RWPE1 (cell line): ENCODE measurements around the gene AFDN.

Experiments used
- CTCF ChIA-PET: fragments of 350-600 bp; sonication (Branson Sonifier 250); formaldehyde crosslinking; extraction: SDS; loops from one replicate; lab custom pipeline; 2021; lab: Yijun Ruan, JAX
- POLR2A ChIA-PET: fragments of 400-600 bp; formaldehyde crosslinking; extraction: SDS; loops from one replicate; lab custom pipeline; 2020; ENCODE audit warnings: antibody characterized with exemption; ENCODE audit not compliant: low non-redundant PET; lab: Yijun Ruan, JAX
- DNase-seq: peaks from one replicate; pipeline ENCODE4 v3.0.0; 2012; ENCODE audit warnings: low spot score
- H3K27ac ChIP-seq: fragments of 450-650 bp; 2 replicates; pipeline ENCODE4 v1.5.1; 2017
- TF ChIP-seq, protein P1 (sequence below): fragments of 450-650 bp; conservative IDR thresholded peaks from 2 replicates; pipeline ENCODE4 v1.5.1; 2017; ENCODE audit warnings: low read depth, mild to moderate bottlenecking

AFDN gene

DNA sequence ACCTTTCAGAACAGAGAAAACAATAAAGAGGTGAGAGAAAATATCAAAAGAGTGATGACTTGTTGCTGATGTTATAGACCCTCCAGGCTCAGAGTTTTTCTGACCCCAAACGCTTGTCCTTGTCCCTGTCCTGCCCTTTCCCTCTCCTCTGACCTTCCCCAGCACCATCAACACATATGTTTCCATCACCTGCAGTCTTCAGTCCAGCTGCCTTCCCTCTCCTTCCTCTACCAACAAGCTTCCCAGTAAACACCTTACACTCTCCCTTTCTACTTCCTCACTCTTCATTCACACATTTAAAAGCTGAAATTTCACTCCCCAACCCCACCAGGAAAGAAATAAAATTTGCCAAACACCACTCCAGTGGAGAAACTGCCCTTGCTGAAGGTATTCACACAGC lies 25.4 kb upstream of the AFDN start:
- no peak overlapping the region for H3K27ac ChIP-seq
- DNase-seq, result no peak
- ChIA-PET CTCF (no interaction called here), POLR2A (no interaction called here)
- TF ChIP-seq, protein P1, sequence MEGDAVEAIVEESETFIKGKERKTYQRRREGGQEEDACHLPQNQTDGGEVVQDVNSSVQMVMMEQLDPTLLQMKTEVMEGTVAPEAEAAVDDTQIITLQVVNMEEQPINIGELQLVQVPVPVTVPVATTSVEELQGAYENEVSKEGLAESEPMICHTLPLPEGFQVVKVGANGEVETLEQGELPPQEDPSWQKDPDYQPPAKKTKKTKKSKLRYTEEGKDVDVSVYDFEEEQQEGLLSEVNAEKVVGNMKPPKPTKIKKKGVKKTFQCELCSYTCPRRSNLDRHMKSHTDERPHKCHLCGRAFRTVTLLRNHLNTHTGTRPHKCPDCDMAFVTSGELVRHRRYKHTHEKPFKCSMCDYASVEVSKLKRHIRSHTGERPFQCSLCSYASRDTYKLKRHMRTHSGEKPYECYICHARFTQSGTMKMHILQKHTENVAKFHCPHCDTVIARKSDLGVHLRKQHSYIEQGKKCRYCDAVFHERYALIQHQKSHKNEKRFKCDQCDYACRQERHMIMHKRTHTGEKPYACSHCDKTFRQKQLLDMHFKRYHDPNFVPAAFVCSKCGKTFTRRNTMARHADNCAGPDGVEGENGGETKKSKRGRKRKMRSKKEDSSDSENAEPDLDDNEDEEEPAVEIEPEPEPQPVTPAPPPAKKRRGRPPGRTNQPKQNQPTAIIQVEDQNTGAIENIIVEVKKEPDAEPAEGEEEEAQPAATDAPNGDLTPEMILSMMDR, result no peak

DNA sequence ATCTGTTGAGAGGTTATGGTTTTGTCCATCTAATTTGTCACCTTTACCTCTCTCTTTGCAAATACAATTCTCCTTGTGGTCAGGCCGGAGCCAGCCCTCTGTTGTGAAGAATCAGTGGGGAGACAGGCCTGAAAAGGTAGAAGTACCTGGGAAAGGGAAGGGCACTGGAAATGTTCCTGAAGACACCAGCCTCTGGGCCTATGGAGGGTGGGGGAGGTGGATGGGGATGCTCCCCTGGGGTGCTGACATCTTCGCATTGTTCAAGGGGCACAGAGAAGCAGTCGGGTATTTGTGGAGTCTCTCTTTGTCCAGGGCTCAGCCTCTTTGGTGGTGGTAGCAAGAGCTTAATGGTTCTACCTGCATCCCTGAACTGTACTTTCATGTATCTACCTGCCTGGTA lies 24.4 kb upstream of the AFDN start:
- CTCF ChIA-PET, result interaction anchor here (0.7 kb wide), 1 partner anchor 34 kb away, joined by 3 read pairs; no protein-coding TSS in a partner anchor
- POLR2A ChIA-PET, result no interaction called here
- no peak for DNase-seq
- H3K27ac ChIP-seq, result no peak overlapping the region
- TF ChIP-seq, protein P1, result no peak

DNA sequence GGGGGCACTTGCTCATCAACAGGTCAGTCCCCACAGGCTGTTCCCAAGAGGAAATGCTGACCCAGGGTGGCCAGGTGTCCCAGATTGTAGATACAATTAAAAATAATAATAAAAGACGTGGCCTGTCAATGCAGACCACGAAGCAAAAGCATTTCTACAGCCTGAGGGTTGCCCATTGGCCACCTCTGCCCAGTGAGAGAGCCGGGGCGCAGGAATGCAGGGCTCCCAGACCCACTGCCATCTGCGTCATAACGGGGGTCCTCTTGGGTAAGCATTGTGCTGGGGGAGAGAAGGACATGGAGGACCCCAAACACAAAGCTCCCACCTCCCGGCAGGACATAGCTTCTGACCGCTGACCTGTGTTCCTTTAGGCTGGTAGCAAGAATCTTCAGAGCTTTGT lies 22.9 kb upstream of the AFDN start:
- ChIA-PET CTCF (no interaction called here), POLR2A (no interaction called here)
- TF ChIP-seq, protein P1, result no peak
- DNase-seq, result no peak
- no peak overlapping the region for H3K27ac ChIP-seq

DNA sequence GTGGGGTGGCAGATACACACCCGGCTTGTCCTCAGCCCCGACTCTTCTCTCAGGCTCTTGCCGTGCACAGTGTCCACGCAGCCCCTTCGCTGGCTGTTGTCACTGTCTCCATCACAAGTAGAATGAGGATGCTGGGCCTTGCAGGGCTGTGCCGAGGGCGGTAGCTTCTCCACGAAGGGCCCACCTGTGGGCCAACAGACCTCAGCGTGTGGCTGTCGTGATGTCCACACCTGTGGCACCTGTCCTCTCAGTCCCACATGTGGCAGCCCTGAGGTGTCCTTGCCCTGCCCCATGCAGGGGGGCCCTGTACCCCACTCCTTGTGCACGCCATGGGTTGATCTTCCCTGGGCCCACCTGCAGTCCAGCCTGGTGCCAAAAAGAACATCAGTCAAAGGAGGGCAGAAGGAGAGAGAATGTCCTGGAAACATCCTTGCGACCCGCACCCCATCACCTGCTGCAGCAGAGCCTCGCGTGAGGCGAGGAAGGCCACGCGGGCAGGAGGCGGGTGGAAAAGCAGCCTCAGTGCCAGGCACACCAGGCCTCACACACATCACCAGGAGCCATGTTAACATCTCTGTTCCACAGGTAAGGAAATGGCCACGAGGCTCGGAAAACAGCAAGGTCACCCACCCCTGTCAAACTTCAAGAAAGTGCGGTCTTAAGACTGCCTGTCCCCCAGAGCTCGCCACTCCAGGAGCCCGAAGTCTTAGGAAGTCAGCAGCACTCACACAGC lies 22.3 kb upstream of the AFDN start:
- no peak for DNase-seq
- POLR2A ChIA-PET, result no interaction called here
- CTCF ChIA-PET, result no interaction called here
- H3K27ac ChIP-seq, result no peak overlapping the region
- TF ChIP-seq, protein P1, result no peak

DNA sequence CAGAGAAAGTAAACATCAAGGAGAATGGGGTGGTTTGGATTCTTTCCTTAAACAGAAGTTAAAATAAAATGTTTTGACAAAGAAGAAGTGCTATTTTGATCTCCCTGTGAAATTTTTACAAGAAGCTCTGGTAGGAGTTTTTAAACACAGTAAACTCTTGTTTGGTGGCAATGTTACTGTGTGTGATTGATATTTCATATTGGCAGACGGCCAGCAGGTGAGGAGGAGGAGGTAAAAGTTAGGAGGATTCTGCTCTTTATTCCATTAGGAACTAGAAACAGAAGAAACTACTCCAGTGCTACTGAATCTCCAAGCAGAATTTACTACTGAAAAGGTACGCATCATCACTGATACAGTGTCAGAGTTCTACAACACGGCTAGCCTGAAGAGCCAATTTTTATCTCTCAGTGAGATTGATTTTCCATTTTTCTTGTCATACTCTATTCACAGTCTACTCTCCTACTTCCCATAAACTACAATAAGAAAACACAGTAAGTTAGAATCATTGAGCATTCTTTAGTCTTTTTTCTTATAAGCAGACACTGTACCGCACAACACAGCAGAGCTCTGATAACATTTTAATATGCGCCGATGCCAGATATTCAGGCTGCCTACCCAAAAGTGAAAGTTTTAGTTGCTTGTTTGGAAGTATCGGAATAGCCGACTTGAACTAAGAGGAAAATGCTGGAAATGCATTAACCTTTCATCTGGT lies 21.2 kb upstream of the AFDN start:
- ChIA-PET POLR2A (no interaction called here), CTCF (no interaction called here)
- TF ChIP-seq, protein P1, result no peak
- H3K27ac ChIP-seq, result no peak overlapping the region
- DNase-seq, result no peak

DNA sequence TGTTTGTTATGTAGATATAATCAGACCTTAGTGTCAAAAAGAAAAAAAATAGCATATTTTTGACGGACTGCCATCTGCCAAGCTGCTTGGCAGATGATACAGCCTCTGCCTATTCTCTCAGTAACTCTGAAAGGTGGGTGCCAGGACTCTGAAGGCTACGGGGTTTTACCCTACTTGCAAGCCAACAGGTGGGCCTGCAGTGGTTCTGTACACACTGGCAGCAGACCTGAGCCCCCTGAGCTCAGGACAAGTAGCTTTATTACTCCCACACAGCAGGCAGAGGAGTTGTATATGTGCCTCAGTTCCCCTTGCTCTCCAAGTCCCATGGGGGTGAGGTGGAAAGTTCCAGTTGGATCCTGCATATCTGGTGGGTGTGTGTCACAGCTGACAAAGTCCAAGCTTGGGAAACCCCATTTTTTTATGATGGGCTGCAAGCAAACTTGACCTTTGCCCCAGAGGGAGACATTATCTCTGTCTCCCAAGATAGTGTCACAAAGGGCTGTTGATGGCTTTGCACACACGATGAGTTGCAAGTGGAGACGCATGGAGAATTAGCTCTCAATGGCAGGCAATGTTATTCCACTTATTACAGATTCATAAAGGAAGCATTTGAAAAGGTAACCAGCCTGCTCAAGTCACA lies 20.5 kb upstream of the AFDN start:
- TF ChIP-seq, protein P1, result no peak
- ChIA-PET CTCF (no interaction called here), POLR2A (no interaction called here)
- no peak for DNase-seq
- H3K27ac ChIP-seq, result no peak overlapping the region
